Measurements from ENCODE around the gene TNFRSF1B.

TNFRSF1B gene

GRCh38 chr1:12173041-12173509 lies 6.3 kb downstream of the TNFRSF1B start:
- H3K27ac ChIP-seq = no peak overlapping the region
- no peak for DNase-seq (ENCODE audit: low read depth, low spot score)

GRCh38 chr1:12173631-12174121 lies 6.9 kb downstream of the TNFRSF1B start:
- no peak overlapping the region for H3K27ac ChIP-seq
- no peak for DNase-seq (ENCODE audit: low read depth, low spot score)

DNA sequence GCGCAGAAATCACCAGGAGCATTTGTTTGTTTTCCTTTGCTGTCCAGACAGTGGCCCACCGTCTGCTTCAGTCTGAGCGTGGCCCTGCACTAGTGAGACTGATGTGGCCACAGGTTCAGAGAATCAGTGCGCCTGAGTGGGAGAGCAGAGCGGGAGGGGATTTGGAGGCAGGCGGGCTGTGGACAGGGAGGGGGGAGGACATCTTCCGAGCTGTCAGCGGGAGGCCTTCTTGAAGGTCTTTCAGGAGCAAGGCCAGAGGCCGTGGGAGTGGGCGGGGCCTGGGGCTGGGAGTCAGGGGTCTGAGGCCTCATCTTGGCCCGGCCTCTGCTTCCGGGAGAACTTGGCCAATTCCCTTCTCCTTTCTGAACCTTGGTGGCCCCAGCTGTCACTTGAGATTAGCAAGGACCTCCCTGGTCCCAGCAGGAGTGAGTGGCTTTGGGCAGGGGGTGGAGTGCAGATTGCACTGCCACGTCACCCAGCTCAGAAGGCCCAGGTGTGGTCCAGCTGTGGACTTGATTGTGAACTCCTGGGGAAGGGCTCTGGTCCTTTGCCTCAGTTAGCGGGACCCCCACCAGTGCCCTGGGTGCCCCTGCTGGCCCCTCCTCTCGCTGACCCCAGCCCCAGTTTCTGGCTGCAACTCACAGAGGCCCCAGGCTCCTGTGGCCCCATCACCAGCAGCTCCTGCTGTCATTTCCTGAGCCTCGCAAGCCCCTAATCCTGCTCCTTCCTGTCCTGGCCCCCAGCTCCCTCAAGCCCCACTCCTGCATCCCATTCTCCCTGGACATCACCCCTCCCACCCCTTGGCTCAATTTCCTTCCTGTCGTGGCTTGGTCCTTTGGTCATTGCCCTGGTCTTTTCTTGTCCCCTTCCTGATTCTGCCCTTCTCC lies 8.4 kb downstream of the TNFRSF1B start:
- H3K27ac ChIP-seq = no peak overlapping the region
- no peak for DNase-seq (ENCODE audit: low read depth, low spot score)

- DNase-seq (ENCODE audit: low read depth, low spot score) = no peak
- H3K27ac ChIP-seq = no peak overlapping the region
These were observed 9.7 kb downstream of the TNFRSF1B start for GRCh38 chr1:12176298-12177118.

DNA sequence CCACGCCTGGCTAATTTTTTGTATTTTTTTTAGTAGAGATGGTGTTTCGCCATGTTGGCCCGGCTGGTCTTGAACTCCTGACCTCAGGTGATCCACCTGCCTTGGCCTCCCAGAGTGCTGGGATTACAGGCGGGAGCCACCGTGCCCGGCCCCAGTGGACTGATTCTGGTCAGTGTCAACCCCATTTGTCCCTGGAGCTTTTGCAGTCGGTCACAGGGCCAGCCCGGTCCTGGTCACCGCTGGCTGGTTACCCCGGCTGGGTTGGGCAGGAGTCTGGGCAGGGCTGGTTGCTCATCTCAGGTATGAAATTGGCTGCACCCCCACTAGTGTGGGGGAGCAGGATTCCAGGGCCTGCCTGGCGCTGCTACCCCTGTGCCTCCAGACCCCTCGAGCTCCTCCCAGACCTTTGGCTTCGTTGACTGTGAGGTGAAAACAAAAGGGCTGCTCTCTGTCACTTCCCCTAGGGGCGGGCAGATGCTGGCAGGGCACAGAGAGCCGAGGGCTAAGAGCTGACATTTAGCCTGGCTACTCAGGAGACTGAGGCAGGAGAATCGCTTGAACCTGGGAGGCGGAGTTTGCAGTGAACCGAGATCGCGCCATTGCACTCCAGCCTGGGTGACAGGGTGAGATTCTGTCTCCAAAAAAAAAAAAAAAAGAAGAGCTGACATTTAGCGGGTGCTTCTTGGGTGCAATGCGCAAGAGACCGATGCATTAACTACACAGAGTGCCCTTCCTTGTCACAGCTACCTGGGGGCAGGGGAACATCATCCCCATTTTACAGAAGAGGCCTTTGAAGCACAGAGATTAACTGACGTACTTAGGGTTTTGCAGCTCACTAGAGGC lies 10.6 kb downstream of the TNFRSF1B start:
- H3K27ac ChIP-seq = no peak overlapping the region
- DNase-seq (ENCODE audit: low read depth, low spot score) = no peak

GRCh38 chr1:12177999-12178441 lies 11.2 kb downstream of the TNFRSF1B start:
- DNase-seq (ENCODE audit: low read depth, low spot score) = no peak
- no peak overlapping the region for H3K27ac ChIP-seq

GRCh38 chr1:12178511-12178910 lies 11.7 kb downstream of the TNFRSF1B start:
- no peak for DNase-seq (ENCODE audit: low read depth, low spot score)
- H3K27ac ChIP-seq = no peak overlapping the region

GRCh38 chr1:12179111-12179519 lies 12.3 kb downstream of the TNFRSF1B start:
- no peak for DNase-seq (ENCODE audit: low read depth, low spot score)
- no peak overlapping the region for H3K27ac ChIP-seq

GRCh38 chr1:12179676-12180075 lies 12.9 kb downstream of the TNFRSF1B start:
- no peak overlapping the region for H3K27ac ChIP-seq
- DNase-seq (ENCODE audit: low read depth, low spot score) = no peak

DNA sequence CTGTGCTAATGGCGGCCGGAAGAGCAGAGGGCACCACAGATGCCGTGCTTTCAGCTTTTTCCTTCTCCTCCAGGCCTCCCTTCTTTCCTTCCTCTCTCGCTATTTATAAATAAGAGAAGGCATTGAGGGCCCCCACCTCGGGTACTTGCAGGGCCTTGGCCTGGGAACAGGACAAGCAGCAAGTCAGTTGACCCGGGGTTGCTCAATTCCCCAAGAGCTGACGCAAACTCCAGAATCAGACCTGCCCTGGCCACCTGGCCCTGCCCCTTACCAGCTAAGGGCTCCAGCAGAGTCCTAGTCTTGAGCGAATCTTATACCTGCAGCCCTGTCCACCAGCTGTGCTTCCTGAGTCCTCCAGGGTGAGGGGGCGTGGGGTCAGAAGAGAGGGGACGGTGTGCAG lies 13.5 kb downstream of the TNFRSF1B start:
- no peak for DNase-seq (ENCODE audit: low read depth, low spot score)
- H3K27ac ChIP-seq = no peak overlapping the region

DNA sequence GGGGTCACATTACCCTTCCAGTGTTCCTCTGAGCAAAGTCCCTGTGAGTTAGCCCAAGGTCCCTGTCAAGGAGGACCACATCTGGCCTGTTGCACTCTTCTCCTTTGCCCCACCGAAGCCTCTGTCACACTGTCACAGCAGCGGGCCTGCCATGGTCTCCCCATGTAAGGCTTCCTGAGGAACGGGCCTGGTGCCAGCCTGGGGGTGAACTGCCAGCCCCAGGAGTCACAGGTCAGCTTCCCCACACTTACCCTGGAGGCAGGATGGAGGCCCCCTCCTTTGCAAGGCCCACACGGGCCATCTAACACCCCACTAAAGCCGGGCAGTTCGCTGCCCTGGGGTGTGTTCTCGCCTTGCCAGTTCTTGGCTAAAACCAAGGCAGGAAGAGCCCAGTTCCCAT lies 14.1 kb downstream of the TNFRSF1B start:
- no peak overlapping the region for H3K27ac ChIP-seq

DNA sequence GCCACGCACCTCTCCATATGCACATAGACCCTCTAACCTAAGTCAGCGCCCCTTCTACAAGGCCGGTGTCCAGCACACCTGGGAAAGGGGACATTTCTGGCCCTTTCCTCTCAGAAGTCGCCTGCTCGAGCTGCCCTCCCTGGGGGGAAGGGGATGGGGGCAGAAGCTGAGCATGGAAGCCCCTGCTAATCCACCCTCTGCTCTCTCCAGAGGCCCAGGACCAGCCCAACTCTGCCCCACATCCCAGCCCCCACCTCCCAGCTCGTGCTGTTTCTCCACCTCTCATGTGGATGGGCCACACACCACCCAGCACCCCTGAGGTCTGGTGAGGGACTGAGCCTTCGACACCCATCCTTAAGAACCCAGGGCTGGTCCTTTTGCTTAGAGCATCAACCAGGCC lies 14.8 kb downstream of the TNFRSF1B start:
- no peak overlapping the region for H3K27ac ChIP-seq

More for the DNA sequence above, 14.1 kb downstream of the TNFRSF1B start:
- DNase-seq (ENCODE audit: low read depth, low spot score) = no peak

GRCh38 chr1:12182410-12182984 lies 15.7 kb downstream of the TNFRSF1B start:
- no peak overlapping the region for H3K27ac ChIP-seq
- DNase-seq (ENCODE audit: low read depth, low spot score) = no peak

More for the DNA sequence above, 14.8 kb downstream of the TNFRSF1B start:
- DNase-seq (ENCODE audit: low read depth, low spot score) = no peak

DNA sequence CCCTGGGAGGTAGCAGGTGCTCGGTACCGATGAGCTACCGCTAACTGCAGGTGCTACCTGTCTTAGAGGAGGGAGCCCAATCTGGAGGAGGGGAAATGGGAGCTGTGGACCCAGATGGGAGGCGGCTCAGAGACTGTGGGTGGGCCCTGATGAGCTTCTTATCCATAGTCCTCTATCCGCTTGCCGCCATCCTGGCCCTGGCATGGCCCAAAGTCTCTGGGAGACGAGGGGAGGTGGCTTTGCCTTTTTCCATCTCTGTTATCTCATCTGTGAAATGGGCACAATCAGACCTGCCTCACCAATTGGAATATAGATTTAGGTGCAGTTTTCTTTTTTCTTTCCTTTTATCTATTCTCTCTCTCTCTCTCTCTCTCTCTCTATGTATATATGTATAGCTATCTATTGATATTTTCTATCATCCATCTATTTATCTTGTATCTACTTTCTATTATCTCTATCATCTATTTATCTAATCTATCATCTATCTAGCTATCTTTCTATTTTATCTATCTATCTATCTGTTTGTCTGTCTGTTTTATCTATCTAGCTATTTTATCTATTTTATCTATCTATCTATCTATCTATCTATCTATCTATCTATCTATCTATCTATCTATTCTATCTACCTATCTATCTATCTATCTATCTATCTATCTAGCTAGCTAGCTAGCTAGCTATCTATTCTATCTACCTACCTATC lies 16.5 kb downstream of the TNFRSF1B start:
- H3K27ac ChIP-seq = no peak overlapping the region
- DNase-seq (ENCODE audit: low read depth, low spot score) = no peak

- no peak for DNase-seq (ENCODE audit: low read depth, low spot score)
- no peak overlapping the region for H3K27ac ChIP-seq
These were observed 17.4 kb downstream of the TNFRSF1B start for GRCh38 chr1:12184008-12184681.

- no peak for DNase-seq (ENCODE audit: low read depth, low spot score)
- H3K27ac ChIP-seq = no peak overlapping the region
These were observed 18.5 kb downstream of the TNFRSF1B start for GRCh38 chr1:12185036-12185917.

DNA sequence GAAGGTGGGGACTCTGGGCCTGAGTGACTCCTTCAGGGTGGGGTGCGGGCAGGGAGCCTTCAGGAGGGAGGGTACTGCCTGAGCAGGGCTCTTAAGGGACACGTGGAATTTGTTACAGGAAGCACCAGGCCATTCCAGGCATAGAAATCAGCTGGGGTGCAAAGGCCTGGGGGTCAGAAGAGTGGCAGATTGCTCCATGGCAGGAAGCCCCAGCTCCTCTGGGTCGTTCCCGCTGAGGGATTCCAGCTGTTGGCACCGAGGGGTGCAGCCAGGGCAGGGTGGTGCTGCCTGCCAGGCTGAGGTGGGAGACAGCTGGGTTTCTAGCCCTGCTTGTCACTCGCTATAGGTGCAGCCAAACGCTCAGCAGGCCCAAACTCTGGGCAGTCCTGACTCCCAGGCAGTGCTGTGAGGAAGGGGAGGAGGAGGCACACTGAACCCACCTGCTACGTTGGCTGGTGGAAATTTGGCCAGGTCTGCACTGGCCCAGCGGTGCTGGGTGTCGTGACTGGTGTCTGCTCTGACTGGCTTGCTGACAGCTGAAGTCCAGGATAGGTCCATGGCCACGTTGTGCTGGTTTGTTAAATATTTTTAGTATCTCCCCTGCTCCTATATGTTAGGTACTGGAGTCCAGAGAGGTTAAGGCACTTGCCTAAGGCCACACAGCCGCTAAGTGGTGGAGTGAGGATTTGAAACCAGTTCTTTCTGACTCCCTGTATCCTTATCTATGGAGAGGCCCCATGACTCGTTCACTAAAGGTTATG lies 19.3 kb downstream of the TNFRSF1B start:
- no peak for DNase-seq (ENCODE audit: low read depth, low spot score)
- no peak overlapping the region for H3K27ac ChIP-seq

Measured in epithelial cell of prostate (primary cell).